Measurements from ENCODE around the gene KLF17.
"Not testable (repeated sequence)": the region's sequence is repeated elsewhere in the genome, so short reads cannot be mapped to it uniquely, and the experiment has no call there.

DNA sequence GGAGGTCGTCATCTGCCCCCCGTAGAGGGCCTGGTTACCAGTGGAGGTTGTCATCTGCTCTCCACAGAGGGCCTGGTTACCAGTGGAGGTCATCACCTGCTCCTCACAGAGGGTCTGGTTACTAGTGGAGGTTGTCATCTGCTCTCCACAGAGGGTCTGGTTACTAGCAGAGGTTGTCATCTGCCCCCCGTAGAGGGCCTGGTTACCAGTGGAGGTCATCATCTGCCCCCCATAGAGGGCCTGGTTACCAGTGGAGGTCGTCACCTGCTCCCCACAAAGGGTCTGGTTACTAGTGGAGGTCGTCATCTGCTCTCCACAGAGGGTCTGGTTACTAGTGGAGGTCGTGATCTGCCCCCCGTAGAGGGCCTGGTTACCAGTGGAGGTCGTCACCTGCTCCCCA is 20.9 kb downstream of the KLF17 start:
- TF ChIP-seq CTCF, EZH2, EZH2phosphoT487 (IDR thresholded peaks at IDR 0.05): not testable (repeated sequence)
